NT2/D1 (cell line): Measurements from ENCODE around the gene ITPRIP.

ENCODE experiments used
- YY1 ChIP-seq: IDR thresholded peaks from 2 replicates; pipeline ENCODE4 v1.6.1; 2011; ENCODE audit not compliant: insufficient read length, insufficient read depth
- ZNF274 ChIP-seq: IDR thresholded peaks from 2 replicates; pipeline ENCODE4 v1.6.1; 2011; ENCODE audit warnings: mild to moderate bottlenecking, low read depth, low read length

GRCh38 chr10:104331208-104331838 lies 6.9 kb downstream of the ITPRIP start:
- TF ChIP-seq ZNF274 (no peak), YY1 (no peak)
